ENCODE data around the gene NKG7.

The NKG7 gene

GRCh38 chr19:51389143-51389542 is 16.7 kb upstream of the NKG7 start:
- Histone ChIP-seq H3K9ac (ENCODE audit: low read length in 2 of 2) (no peak overlapping the region), H3K4me3 (ENCODE audit: low read length in 2 of 2) (no peak overlapping the region), H3K36me3 (ENCODE audit: control insufficient read depth in 2 of 2, insufficient read depth in 2 of 2, low read length in 2 of 2) (no peaks in the 10 kb centered on the region), H3K4me1 (ENCODE audit: control insufficient read depth, insufficient read depth, low read length) (peaks cover 5% of the 10 kb centered on the region), H3K9me3 (ENCODE audit: control insufficient read depth in 2 of 2, low read length in 2 of 2) (no peaks in the 10 kb centered on the region), H3K27ac (ENCODE audit: low read length) (no peak overlapping the region), H3K27me3 (ENCODE audit: control insufficient read depth in 1 of 2, insufficient read depth in 2 of 2, low read length in 2 of 2) (peaks cover 0 to 3% of the 10 kb centered on the region in 2 donors)

GRCh38 chr19:51387924-51388389 is 15.5 kb upstream of the NKG7 start, which contains the start of gene LIM2:
Gene LIM2 (minus strand): TSS chr19:51387974. CDS start chr19:51387443, 531 bp downstream.
- Histone ChIP-seq H3K9me3 (ENCODE audit: control insufficient read depth in 2 of 2, low read length in 2 of 2) (no peaks in the 10 kb centered on the region), H3K4me1 (ENCODE audit: control insufficient read depth, insufficient read depth, low read length) (no peaks in the 10 kb centered on the region), H3K36me3 (ENCODE audit: control insufficient read depth in 2 of 2, insufficient read depth in 2 of 2, low read length in 2 of 2) (no peaks in the 10 kb centered on the region), H3K27ac (ENCODE audit: low read length) (no peak within 1 kb of the TSS), H3K4me3 (ENCODE audit: low read length in 2 of 2) (no peak within 1 kb of the TSS), H3K9ac (ENCODE audit: low read length in 2 of 2) (no peak within 1 kb of the TSS), H3K27me3 (ENCODE audit: control insufficient read depth in 1 of 2, insufficient read depth in 2 of 2, low read length in 2 of 2) (peaks cover 0 to 3% of the 10 kb centered on the region in 2 donors)

GRCh38 chr19:51386882-51387520 is 14.5 kb upstream of the NKG7 start:
- Histone ChIP-seq H3K36me3 (ENCODE audit: control insufficient read depth in 2 of 2, insufficient read depth in 2 of 2, low read length in 2 of 2) (no peaks in the 10 kb centered on the region), H3K9ac (ENCODE audit: low read length in 2 of 2) (no peak overlapping the region), H3K27me3 (ENCODE audit: control insufficient read depth in 1 of 2, insufficient read depth in 2 of 2, low read length in 2 of 2) (peaks cover 0 to 3% of the 10 kb centered on the region in 2 donors), H3K4me3 (ENCODE audit: low read length in 2 of 2) (no peak overlapping the region), H3K4me1 (ENCODE audit: control insufficient read depth, insufficient read depth, low read length) (no peaks in the 10 kb centered on the region), H3K27ac (ENCODE audit: low read length) (no peak overlapping the region), H3K9me3 (ENCODE audit: control insufficient read depth in 2 of 2, low read length in 2 of 2) (no peaks in the 10 kb centered on the region)

GRCh38 chr19:51382004-51382403 is 9.6 kb upstream of the NKG7 start:
- no peaks in the 10 kb centered on the region for H3K36me3 ChIP-seq (ENCODE audit: control insufficient read depth in 2 of 2, insufficient read depth in 2 of 2, low read length in 2 of 2)
- no peaks in the 10 kb centered on the region for H3K4me1 ChIP-seq (ENCODE audit: control insufficient read depth, insufficient read depth, low read length)
- H3K27me3 ChIP-seq (ENCODE audit: control insufficient read depth in 1 of 2, insufficient read depth in 2 of 2, low read length in 2 of 2) = no peaks in the 10 kb centered on the region
- no peak overlapping the region for H3K27ac ChIP-seq (ENCODE audit: low read length)
- no peak overlapping the region for H3K9ac ChIP-seq (ENCODE audit: low read length in 2 of 2)
- no peak overlapping the region for H3K4me3 ChIP-seq (ENCODE audit: low read length in 2 of 2)
- peaks cover 3 to 5% of the 10 kb centered on the region in 2 donors for H3K9me3 ChIP-seq (ENCODE audit: control insufficient read depth in 2 of 2, low read length in 2 of 2)

GRCh38 chr19:51380379-51380778 is 7.9 kb upstream of the NKG7 start:
- H3K36me3 ChIP-seq (ENCODE audit: control insufficient read depth in 2 of 2, insufficient read depth in 2 of 2, low read length in 2 of 2) = no peaks in the 10 kb centered on the region
- no peaks in the 10 kb centered on the region for H3K4me1 ChIP-seq (ENCODE audit: control insufficient read depth, insufficient read depth, low read length)
- H3K27me3 ChIP-seq (ENCODE audit: control insufficient read depth in 1 of 2, insufficient read depth in 2 of 2, low read length in 2 of 2) = no peaks in the 10 kb centered on the region
- no peak overlapping the region for H3K4me3 ChIP-seq (ENCODE audit: low read length in 2 of 2)
- H3K27ac ChIP-seq (ENCODE audit: low read length) = no peak overlapping the region
- H3K9ac ChIP-seq (ENCODE audit: low read length in 2 of 2) = no peak overlapping the region
- peaks cover 3 to 5% of the 10 kb centered on the region in 2 donors for H3K9me3 ChIP-seq (ENCODE audit: control insufficient read depth in 2 of 2, low read length in 2 of 2)

- Histone ChIP-seq H3K9me3 (ENCODE audit: control insufficient read depth in 2 of 2, low read length in 2 of 2) (peaks cover 3 to 5% of the 10 kb centered on the region in 2 donors), H3K4me3 (ENCODE audit: low read length in 2 of 2) (no peak overlapping the region), H3K36me3 (ENCODE audit: control insufficient read depth in 2 of 2, insufficient read depth in 2 of 2, low read length in 2 of 2) (no peaks in the 10 kb centered on the region), H3K27me3 (ENCODE audit: control insufficient read depth in 1 of 2, insufficient read depth in 2 of 2, low read length in 2 of 2) (peaks cover 0 to 2% of the 10 kb centered on the region in 2 donors), H3K4me1 (ENCODE audit: control insufficient read depth, insufficient read depth, low read length) (no peaks in the 10 kb centered on the region), H3K27ac (ENCODE audit: low read length) (no peak overlapping the region), H3K9ac (ENCODE audit: low read length in 2 of 2) (no peak overlapping the region)
Observed at GRCh38 chr19:51377422-51377821, 5.0 kb upstream of the NKG7 start.

- no peaks in the 10 kb centered on the region for H3K36me3 ChIP-seq (ENCODE audit: control insufficient read depth in 2 of 2, insufficient read depth in 2 of 2, low read length in 2 of 2)
- no peak overlapping the region for H3K4me3 ChIP-seq (ENCODE audit: low read length in 2 of 2)
- peaks cover 0 to 2% of the 10 kb centered on the region in 2 donors for H3K27me3 ChIP-seq (ENCODE audit: control insufficient read depth in 1 of 2, insufficient read depth in 2 of 2, low read length in 2 of 2)
- no peaks in the 10 kb centered on the region for H3K4me1 ChIP-seq (ENCODE audit: control insufficient read depth, insufficient read depth, low read length)
- no peak overlapping the region for H3K9ac ChIP-seq (ENCODE audit: low read length in 2 of 2)
- no peaks in the 10 kb centered on the region for H3K9me3 ChIP-seq (ENCODE audit: control insufficient read depth in 2 of 2, low read length in 2 of 2)
- no peak overlapping the region for H3K27ac ChIP-seq (ENCODE audit: low read length)
Observed at GRCh38 chr19:51375504-51376221, 3.2 kb upstream of the NKG7 start.

- H3K27me3 ChIP-seq (ENCODE audit: control insufficient read depth in 1 of 2, insufficient read depth in 2 of 2, low read length in 2 of 2) = peaks cover 0 to 2% of the 10 kb centered on the region in 2 donors
- no peak overlapping the region for H3K9ac ChIP-seq (ENCODE audit: low read length in 2 of 2)
- H3K4me1 ChIP-seq (ENCODE audit: control insufficient read depth, insufficient read depth, low read length) = peaks cover 9% of the 10 kb centered on the region
- H3K27ac ChIP-seq (ENCODE audit: low read length) = no peak overlapping the region
- no peaks in the 10 kb centered on the region for H3K9me3 ChIP-seq (ENCODE audit: control insufficient read depth in 2 of 2, low read length in 2 of 2)
- H3K4me3 ChIP-seq (ENCODE audit: low read length in 2 of 2) = no peak overlapping the region
- H3K36me3 ChIP-seq (ENCODE audit: control insufficient read depth in 2 of 2, insufficient read depth in 2 of 2, low read length in 2 of 2) = no peaks in the 10 kb centered on the region
Observed at GRCh38 chr19:51372021-51372648, 319 bp downstream of the NKG7 start.

GRCh38 chr19:51371186-51371690 is 1.2 kb downstream of the NKG7 start:
- Histone ChIP-seq H3K27me3 (ENCODE audit: control insufficient read depth in 1 of 2, insufficient read depth in 2 of 2, low read length in 2 of 2) (peaks cover 0 to 2% of the 10 kb centered on the region in 2 donors), H3K4me1 (ENCODE audit: control insufficient read depth, insufficient read depth, low read length) (peaks cover 12% of the 10 kb centered on the region), H3K27ac (ENCODE audit: low read length) (no peak overlapping the region), H3K36me3 (ENCODE audit: control insufficient read depth in 2 of 2, insufficient read depth in 2 of 2, low read length in 2 of 2) (no peaks in the 10 kb centered on the region), H3K4me3 (ENCODE audit: low read length in 2 of 2) (no peak overlapping the region), H3K9me3 (ENCODE audit: control insufficient read depth in 2 of 2, low read length in 2 of 2) (no peaks in the 10 kb centered on the region), H3K9ac (ENCODE audit: low read length in 2 of 2) (no peak overlapping the region)

- Histone ChIP-seq H3K27me3 (ENCODE audit: control insufficient read depth in 1 of 2, insufficient read depth in 2 of 2, low read length in 2 of 2) (peaks cover 0 to 2% of the 10 kb centered on the region in 2 donors), H3K9ac (ENCODE audit: low read length in 2 of 2) (no peak overlapping the region), H3K36me3 (ENCODE audit: control insufficient read depth in 2 of 2, insufficient read depth in 2 of 2, low read length in 2 of 2) (no peaks in the 10 kb centered on the region), H3K9me3 (ENCODE audit: control insufficient read depth in 2 of 2, low read length in 2 of 2) (no peaks in the 10 kb centered on the region), H3K4me1 (ENCODE audit: control insufficient read depth, insufficient read depth, low read length) (peaks cover 18% of the 10 kb centered on the region), H3K4me3 (ENCODE audit: low read length in 2 of 2) (no peak overlapping the region), H3K27ac (ENCODE audit: low read length) (no peak overlapping the region)
Observed at GRCh38 chr19:51370230-51370629, 2.2 kb downstream of the NKG7 start.
